Globus pallidus (tissue), 1 donor: ENCODE data around the gene PRLR.

Source experiments
- DNase-seq: peaks from one replicate; pipeline ENCODE4 v3.0.0-alpha.2; 2015; ENCODE audit warnings: low spot score

PRLR gene

GRCh38 chr5:35035271-35035670 is 195.0 kb downstream of the PRLR start:
- DNase-seq, result no peak

GRCh38 chr5:35032356-35032755 is 197.9 kb downstream of the PRLR start:
- DNase-seq, result no peak

GRCh38 chr5:35031276-35031675 is 199.0 kb downstream of the PRLR start:
- no peak for DNase-seq

- DNase-seq, result no peak
Observed at GRCh38 chr5:35030426-35031100, 199.7 kb downstream of the PRLR start.

- DNase-seq, result no peak
Observed at GRCh38 chr5:35029333-35029732, 201.0 kb downstream of the PRLR start.

DNA sequence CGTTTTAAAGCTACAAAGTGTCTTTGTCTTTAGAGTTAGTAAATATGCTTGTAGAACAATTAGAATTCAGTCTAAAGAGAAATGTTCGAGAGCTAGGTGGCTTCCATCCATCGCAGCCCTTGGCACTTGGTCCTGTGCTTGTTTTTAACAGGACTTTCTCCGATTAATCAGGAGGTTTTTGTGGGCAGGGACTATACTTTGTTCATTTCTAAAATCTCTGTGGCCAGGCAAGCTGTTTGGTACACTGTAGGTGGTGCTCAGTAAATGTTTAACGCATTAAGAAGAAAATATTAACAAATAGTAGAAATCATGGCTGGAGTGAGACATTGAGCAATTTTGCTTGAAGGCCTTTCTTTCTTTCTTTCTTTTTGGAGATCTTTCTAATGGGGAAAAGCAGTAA is 203.3 kb downstream of the PRLR start:
- no peak for DNase-seq

DNA sequence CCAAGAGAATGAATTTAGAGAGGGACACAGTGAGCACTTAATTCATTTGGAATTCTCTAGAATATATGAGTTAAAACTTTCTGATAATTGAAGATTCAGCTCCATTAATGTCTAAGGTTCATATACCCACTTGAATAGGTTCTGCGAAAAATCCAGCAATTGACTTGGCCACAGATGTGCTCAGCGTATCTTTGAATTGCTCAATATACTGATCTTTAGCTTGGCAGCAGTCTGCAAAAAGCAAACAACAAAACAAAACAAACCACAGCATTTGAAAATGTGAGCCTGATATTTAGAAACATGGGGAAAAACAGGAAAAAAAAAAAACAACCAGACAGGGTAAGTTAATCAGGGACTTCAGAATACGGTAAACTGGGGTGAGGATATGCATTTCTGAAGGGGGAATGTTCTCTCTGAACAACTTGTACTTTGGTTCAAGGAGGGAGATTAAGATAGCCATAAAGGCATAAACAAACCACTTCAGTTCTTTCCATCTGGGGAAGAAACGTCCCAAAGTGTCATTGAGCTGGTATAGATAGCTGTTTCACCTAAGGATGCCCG is 203.9 kb downstream of the PRLR start:
- DNase-seq, result no peak

GRCh38 chr5:35024911-35025510 is 205.3 kb downstream of the PRLR start:
- DNase-seq, result no peak

DNA sequence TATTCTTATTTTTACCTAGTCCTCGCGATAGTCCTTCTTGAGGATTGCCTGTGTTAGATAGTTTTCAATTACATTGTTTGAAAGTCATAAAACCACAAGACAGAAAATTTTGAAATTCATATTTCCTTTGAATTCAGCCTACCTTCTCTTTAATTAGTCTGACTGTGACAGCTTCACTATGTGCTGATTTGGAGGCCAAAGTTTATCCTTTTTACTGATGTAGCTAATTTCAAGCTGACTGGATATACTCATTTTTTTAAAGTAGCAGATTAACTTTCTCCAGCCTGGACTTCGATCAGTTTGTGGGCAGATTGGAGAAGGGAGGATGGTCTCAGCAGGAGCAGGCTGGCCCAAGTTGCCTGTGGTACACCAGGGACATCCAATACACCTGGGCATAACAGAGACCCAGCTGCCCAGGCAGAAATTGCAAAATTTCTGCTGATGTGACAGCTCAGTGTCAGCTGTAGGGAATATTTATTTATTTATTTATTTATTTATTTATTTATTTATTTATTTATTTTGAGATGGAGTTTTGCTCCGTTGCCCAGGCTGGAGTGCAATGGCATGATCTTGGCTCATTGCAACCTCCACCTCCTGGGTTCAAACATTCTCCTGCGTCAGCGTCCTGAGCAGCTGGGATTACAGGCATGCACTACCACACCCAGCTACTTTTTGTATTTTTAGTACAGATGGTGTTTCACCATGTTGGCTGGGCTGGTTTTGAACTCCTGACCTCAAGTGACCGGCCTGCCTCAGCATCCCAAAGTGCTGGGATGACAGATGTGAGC is 206.7 kb downstream of the PRLR start:
- DNase-seq, result no peak

DNA sequence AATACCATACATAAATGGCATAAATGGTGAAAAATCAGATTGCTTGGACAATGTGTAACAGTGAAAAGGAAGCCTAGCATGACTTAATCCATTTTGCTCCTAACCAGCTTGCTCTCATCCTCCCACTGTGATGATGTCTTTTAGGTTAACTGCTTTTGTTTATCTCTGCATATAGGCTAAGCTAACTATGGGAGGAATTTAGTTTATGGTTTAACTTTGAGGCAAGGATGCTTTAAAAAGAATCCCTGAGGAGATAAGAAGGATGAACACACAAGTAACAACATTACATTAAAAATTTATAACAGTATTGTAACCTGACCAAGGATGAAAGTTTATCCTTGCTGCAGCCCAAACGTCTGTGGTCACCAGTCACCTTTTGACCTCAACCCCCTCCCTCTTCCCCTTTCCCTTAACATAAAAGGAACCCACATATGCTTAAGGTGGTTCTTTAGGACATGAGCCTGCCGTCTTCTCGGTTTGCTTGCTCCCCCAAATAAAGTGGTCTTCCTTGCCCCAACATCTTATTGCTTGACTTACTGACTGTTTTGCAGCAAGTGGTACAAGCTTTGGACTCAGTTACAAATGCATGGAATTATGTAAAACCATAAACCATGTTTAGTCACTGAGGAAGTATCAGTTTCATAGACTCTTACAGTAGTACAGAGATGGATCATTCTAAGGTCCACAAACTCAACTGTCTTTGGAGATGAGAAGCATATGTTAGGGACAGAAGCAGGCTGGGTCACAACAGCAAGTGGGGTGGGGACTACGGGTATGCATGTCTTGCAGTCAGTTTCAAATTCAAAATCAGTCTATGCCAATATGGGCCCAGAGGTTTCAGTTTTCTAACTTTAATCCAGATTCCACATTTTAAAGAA is 213.9 kb downstream of the PRLR start:
- DNase-seq, result no peak

GRCh38 chr5:35015063-35015462 is 215.2 kb downstream of the PRLR start:
- DNase-seq, result no peak

DNA sequence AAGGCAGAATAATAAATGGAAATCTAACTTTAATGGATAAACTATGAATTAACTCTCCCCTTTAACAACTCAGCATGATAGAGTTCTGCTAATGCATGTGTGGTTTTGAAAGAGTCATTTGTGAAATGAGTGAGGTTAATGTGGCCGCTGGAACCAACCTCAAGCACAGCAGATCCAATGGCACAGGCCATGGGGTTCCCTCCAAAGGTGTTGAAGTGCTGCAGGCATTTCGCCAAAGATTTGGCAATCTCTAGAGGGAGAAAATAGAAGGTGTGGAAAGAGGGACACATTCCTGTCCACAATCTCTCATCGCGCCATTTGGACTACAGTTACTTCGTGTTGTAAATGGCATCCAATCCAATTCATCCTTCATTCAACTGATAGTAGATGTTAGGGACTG is 217.5 kb downstream of the PRLR start:
- no peak for DNase-seq

- no peak for DNase-seq
Observed at GRCh38 chr5:35012365-35012764, 217.9 kb downstream of the PRLR start.

- no peak for DNase-seq
Observed at GRCh38 chr5:35010676-35011075, 219.6 kb downstream of the PRLR start.

DNA sequence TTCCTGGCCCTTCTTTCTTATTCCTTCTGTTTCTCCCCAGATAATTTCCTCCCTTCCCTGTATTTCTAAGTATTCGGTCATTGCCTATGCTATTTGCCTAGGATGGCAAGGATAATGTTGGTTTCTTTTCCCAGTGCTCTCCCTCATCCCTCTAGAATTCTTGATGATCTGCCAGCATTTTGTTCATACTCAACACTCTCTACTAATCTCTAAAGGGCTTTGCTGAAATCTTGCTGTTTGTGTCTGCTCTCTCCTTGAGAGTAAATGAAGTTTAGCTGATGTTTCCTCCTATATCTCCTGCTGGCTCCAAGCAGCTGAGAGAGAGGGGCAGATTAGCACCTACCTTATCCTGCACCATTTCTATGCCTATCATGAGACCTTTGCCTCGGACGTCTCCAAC is 220.6 kb downstream of the PRLR start:
- DNase-seq, result no peak

DNA sequence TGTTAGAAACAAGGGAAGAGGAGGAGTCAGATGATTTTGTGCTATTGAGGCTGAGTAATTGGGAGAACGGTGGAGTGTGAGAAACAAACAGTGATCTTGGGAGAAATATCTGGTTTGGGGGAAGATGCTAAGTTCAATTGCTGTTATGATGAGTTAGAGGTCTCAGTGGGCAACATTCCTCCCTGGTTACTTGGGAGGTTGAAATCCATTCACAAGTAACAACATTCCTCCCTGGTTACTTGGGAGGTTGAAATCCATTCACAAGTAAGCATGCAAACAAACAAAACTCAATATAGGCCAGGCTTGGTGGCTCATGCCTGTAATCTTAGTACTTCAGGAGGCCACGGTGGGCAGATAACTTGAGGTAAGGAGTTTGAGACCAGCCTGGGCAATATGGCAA is 221.3 kb downstream of the PRLR start:
- no peak for DNase-seq

DNA sequence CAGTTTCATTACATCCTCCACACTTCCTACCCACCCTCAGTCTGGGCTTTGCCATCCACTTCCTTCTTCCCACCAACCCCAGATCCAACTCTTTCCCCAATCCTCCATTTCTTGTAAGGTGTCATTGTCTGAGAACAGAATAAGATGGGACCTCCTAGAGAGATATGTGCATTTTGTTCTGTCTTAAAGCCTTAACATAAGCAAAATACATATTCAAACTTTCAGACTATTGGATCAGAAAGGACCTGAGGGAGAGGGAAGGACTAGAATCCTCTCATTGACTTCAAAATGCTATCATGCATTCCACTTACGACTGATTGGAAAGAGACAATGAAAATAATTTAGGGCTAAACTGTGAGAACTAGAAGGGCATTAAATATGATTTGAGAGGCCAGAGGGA is 225.5 kb downstream of the PRLR start:
- DNase-seq, result no peak

DNA sequence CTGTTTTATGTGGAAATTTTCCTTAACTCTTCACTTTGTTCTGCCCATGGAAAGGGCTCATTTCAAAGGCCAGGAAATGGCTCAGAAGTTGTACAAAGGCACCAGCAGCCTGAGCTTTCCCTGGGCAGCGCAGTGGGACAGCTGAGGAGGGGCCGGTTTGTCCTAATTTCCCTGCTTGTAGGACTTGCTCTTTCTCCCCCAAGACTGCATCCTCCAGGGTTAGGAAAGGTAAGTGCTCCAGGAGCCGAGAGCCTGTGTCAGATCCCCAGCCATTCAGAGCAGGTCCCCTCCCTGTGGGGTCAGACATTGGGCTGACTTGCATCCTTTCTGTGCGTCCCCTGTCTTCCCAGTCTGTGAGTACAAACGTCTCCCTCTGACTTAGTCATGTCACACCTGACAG is 226.1 kb downstream of the PRLR start:
- no peak for DNase-seq

DNA sequence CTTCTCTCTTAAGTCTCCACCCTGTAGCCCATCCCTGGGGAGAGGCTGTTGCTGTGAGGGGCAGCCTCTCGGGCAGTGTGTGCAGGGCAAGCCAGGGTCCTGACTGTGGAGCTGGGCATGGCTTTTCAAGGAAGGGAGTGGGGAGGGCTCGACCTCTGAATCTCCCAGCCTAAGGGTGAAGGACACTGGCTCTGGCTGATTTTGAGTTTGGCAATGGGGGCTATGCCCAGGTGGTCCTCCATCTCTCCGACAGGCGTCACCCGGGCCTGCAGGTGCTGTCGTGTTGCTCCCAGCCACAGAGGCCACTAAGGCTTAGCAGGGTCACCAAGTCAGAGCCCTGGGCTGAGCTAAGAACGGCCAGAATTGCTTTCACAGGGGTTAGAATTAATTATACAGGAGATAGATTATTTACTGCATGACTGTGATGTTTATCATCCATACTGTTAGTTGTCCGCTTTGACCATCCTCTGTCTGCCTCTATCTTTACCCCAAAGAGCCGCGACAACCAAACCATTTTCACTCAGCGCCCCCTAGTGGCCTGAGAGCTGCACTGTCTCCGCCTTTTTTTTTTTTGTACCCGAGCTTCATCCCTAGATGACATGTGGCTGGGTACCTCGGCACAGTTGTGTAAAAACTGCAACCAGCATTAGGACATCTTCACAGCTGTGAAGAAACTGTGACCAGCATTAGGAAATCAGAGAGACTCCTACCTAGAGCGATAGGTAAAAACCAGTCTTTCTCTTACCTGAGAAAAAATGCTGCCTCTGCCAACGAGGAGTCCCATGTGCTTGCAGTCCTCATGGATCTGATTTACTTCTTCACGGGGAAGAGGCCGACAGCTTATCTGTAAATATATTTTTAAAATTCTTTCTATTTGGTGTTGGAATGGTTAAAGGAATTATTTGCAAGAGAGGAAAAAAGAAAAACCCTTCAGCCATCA is 227.0 kb downstream of the PRLR start:
- DNase-seq, result peak; percentile 43

DNA sequence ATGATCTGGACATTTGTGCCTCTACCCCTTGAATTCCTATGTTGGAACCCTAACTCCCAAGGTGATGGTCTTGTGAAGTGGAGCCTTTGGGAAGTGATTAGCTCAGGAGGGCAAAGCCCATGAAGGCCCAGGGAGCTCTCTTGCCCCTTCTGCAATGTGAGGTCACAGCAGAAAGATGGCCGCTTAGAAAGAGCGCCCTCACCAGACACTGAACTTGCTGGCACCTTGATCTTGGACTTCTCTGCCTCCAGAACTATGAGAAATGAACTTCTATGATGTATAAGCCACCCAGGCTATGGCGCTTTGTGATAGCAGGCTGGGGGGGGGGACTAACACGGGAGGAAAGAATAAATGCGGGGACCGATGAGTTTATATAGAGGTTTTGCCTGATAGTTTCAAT is 227.8 kb downstream of the PRLR start:
- DNase-seq, result no peak

- DNase-seq, result no peak
Observed at GRCh38 chr5:35001842-35002241, 228.4 kb downstream of the PRLR start.
